Ovary (tissue), 3 donors: ENCODE measurements around the gene LMX1A.

Experiments used
- CTCF ChIP-seq, 3 donors: fragments of 450-650 bp in 2 of 3; fragments of 200-600 bp in 1 of 3; IDR thresholded peaks; one replicate each; pipeline versions ENCODE4 v1.5.1 to v1.8.0; 2016 to 2022; ENCODE audit warnings: antibody characterized with exemption in 3 of 3, mild to moderate bottlenecking in 1 of 3
- EP300 ChIP-seq: sonication (generic); formaldehyde crosslinking; IDR thresholded peaks from one replicate; pipeline ENCODE4 v1.6.1; 2017; ENCODE audit warnings: antibody characterized with exemption
- POLR2A ChIP-seq: fragments of 450-650 bp; IDR thresholded peaks from one replicate; pipeline ENCODE4 v1.6.1; 2017; ENCODE audit warnings: antibody characterized with exemption, mild to moderate bottlenecking, moderate library complexity
- donor health status: DM: no; HTN: no; CAD: no.

- TF ChIP-seq CTCF (IDR thresholded peaks at IDR 0.05) (no peak), EP300 (no peak), POLR2A (no peak)
Observed at GRCh38 chr1:165182975-165183374, 173.5 kb downstream of the LMX1A start.
